ENCODE results near the gene SEC22A.

DNA sequence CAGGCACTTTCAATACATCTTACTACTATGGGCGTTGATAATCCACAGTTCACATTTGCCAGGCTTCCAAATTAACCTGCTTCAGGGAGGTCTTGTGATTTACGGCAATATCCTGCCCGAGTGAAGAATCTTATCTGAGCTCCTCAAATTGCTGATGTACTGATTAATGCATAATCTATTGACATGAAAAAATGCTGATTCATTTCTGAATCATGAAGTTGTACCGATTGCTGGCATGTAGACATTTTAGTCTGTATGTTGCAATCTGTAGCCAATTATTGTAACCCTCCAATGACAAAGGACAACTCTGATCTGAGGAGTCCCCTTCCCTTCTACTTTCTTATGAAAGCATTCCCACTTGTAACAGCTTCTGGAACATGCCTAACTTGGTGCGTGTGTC, 97.2 kb downstream of the SEC22A start:
- TF ChIP-seq PCBP1 (IDR thresholded peaks at IDR 0.05; ENCODE audit: borderline replicate concordance, low read depth, low read length) (no peak), CC2D1A (CRISPR knock-in tag; IDR thresholded peaks at IDR 0.05) (no peak), POLR2AphosphoS5 (IDR thresholded peaks at IDR 0.05; ENCODE audit: low read depth, low read length) (no peak), PLRG1 (conservative IDR thresholded peaks at IDR 0.05) (no peak), KDM1A (CRISPR knock-in tag; IDR thresholded peaks at IDR 0.05) (no peak)
